Measurements from ENCODE around the gene TMEM91. TPM values are rescaled to one million over a fixed set of nuclear protein-coding genes. Genes with fewer than 3 reads are reported as not detected.
A peak's percentile ranks its signal among the peaks of the same experiment; 100 is the strongest.

The TMEM91 gene
- total and polyA plus RNA-seq, 2 donors (not counting 1 experiment from before 2014, with no cell fraction given) = 6.3 to 7.1 TPM

DNA sequence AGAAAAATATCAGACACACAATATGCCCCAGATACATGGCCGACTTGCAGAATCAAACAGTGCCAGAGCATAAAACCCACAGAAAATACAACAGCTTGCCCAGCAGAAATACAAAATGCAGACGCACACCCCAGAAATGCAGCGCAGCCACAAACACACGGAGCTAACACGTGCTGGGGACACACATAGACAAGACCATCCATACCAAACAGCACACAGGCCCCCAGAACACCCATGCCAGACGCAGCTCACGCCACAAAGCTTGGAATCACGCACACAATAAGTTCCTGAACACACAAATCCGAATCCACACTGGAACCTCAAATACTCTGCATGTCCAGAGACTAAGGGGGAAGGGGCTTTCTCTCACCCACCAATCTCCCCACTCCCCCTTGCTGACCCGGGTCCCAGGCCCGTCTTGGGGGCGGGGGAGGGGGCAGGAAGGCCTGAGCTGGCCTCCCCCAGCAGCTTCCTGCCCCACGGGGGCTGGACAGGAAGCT, 49.2 kb upstream of the TMEM91 start:
- CTCF ChIA-PET = interaction anchor here (0.6 to 9.7 kb wide), 12 partner anchors 15 to 243 kb away, joined by 3 to 130 read pairs (median 4); partner anchors contain the start of genes B9D2, CCDC97, HNRNPUL1 and TGFB1
- no peaks in the 10 kb centered on the region for H3K9me3 ChIP-seq (ENCODE audit: control extremely low read depth in 1 of 3, control insufficient read depth in 2 of 3, insufficient read depth in 1 of 3, low read length in 2 of 3)
- peak overlapping the region; percentile 22 to 72 (median 52) for H3K4me3 ChIP-seq (ENCODE audit: control extremely low read depth in 1 of 5, extremely low read depth in 1 of 5, insufficient read depth in 1 of 5, low read depth in 2 of 5, low read length in 4 of 5)
- H3K27ac ChIP-seq (ENCODE audit: low read length in 2 of 2) = peak overlapping the region; percentile 76 to 97
- H4K20me1 ChIP-seq (ENCODE audit: control insufficient read depth, insufficient read depth, low read length, poor library complexity, severe bottlenecking) = peaks cover 11% of the 10 kb centered on the region
- Mint-ChIP-seq H3K9me3 (ENCODE audit: insufficient read depth) (no peaks in the 10 kb centered on the region), H3K27ac (peak overlapping the region; percentile 99), H3K4me1 (peaks cover 71% of the 10 kb centered on the region), H3K27me3 (no peaks in the 10 kb centered on the region), H3K4me3 (peak overlapping the region; percentile 92)
- H3K79me2 ChIP-seq (ENCODE audit: control insufficient read depth, insufficient read depth, low read length) = peaks cover 7% of the 10 kb centered on the region
- intact Hi-C loops (cut with micrococcal nuclease) = loop anchor here (1.0 to 10.0 kb wide), 4 partner anchors 24 to 238 kb away; partner anchors contain the start of genes BCKDHA and EXOSC5
- POLR2A ChIA-PET = interaction anchor here (1.3 to 5.3 kb wide), 8 partner anchors 9 to 63 kb away, joined by 3 to 69 read pairs (median 11); partner anchors contain the start of genes B9D2, CCDC97, HNRNPUL1 and TGFB1
- H3K4me2 ChIP-seq (replicated peaks; ENCODE audit: low read depth, low read length, poor library complexity, severe bottlenecking) = peak overlapping the region; percentile 92
- TF ChIP-seq EZH2 (IDR thresholded peaks at IDR 0.05; ENCODE audit: borderline replicate concordance, insufficient read depth, low read depth, low read length, poor library complexity, severe bottlenecking) = no peak
- TF ChIP-seq, protein P1, sequence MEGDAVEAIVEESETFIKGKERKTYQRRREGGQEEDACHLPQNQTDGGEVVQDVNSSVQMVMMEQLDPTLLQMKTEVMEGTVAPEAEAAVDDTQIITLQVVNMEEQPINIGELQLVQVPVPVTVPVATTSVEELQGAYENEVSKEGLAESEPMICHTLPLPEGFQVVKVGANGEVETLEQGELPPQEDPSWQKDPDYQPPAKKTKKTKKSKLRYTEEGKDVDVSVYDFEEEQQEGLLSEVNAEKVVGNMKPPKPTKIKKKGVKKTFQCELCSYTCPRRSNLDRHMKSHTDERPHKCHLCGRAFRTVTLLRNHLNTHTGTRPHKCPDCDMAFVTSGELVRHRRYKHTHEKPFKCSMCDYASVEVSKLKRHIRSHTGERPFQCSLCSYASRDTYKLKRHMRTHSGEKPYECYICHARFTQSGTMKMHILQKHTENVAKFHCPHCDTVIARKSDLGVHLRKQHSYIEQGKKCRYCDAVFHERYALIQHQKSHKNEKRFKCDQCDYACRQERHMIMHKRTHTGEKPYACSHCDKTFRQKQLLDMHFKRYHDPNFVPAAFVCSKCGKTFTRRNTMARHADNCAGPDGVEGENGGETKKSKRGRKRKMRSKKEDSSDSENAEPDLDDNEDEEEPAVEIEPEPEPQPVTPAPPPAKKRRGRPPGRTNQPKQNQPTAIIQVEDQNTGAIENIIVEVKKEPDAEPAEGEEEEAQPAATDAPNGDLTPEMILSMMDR (IDR thresholded peaks at IDR 0.05) = no peak
- no peak for ATAC-seq (ENCODE audit: low read depth)
- H3K4me1 ChIP-seq (ENCODE audit: control insufficient read depth in 2 of 2, insufficient read depth in 2 of 2, low read length in 2 of 2) = peaks cover 59 to 85% of the 10 kb centered on the region in 2 donors
- 7% methylated on average over 10 of the region's 13 CpGs for WGBS (ENCODE audit: insufficient coverage)
- no peaks in the 10 kb centered on the region for H3K27me3 ChIP-seq (replicated peaks in 1 of 4; ENCODE audit: control extremely low read depth in 1 of 4, control insufficient read depth in 3 of 4, insufficient read depth in 4 of 4, low read length in 3 of 4)
- no peak overlapping the region for H2AFZ ChIP-seq (ENCODE audit: insufficient read depth, low read depth, low read length, poor library complexity, severe bottlenecking)
- peaks cover 0 to 47% of the 10 kb centered on the region in 2 experiments for H3K36me3 ChIP-seq (replicated peaks in 1 of 2; ENCODE audit: control extremely low read depth in 1 of 2, control insufficient read depth in 1 of 2, extremely low read depth in 1 of 2, insufficient read depth in 2 of 2, low read length in 1 of 2)
- H3K9ac ChIP-seq (ENCODE audit: low read length) = peak overlapping the region; percentile 58
- DNase-seq = no peak

Data from B cell (primary cell).